Mesendoderm (in vitro differentiated cells): ENCODE results near the gene TBC1D7.
A peak's percentile ranks its signal among the peaks of the same experiment; 100 is the strongest.

ENCODE experiments used
- DNase-seq: peaks from one replicate; pipeline ENCODE4 v3.0.0; 2013
- H2AK5ac ChIP-seq: 2 replicates; pipeline ENCODE4 v1.6.1; 2013; ENCODE audit warnings: low read length, inconsistent platforms
- H2BK120ac ChIP-seq: 2 replicates; pipeline ENCODE4 v1.6.1; 2013; ENCODE audit warnings: low read depth, mild to moderate bottlenecking, low read length, moderate library complexity, mixed read lengths
- H2BK15ac ChIP-seq: replicated peaks from 2 replicates; pipeline ENCODE4 v1.6.1; 2013; ENCODE audit warnings: low read depth, mild to moderate bottlenecking, moderate library complexity
- H2BK5ac ChIP-seq: 2 replicates; pipeline ENCODE4 v1.6.1; 2013; ENCODE audit warnings: low read length, inconsistent platforms
- H3K18ac ChIP-seq: 2 replicates; pipeline ENCODE4 v1.6.1; 2013; ENCODE audit warnings: mild to moderate bottlenecking, low read length, mixed read lengths
- H3K23ac ChIP-seq: one replicate; pipeline ENCODE4 v1.6.1; 2013; ENCODE audit warnings: low read length
- H3K27ac ChIP-seq: 2 replicates; pipeline ENCODE4 v1.5.1; 2013; ENCODE audit warnings: low read depth, mild to moderate bottlenecking, inconsistent platforms, low read length, moderate library complexity
- H3K27me3 ChIP-seq: 2 replicates; pipeline ENCODE4 v1.6.1; 2013; ENCODE audit warnings: low read length, control low read depth, mild to moderate bottlenecking, inconsistent platforms; ENCODE audit not compliant: insufficient read depth, poor library complexity
- H3K36me3 ChIP-seq: 2 replicates; pipeline ENCODE4 v1.6.1; 2013; ENCODE audit warnings: low read length, inconsistent platforms; ENCODE audit not compliant: control insufficient read depth, insufficient read depth
- H3K4ac ChIP-seq: one replicate; pipeline ENCODE4 v1.6.1; 2013; ENCODE audit warnings: low read depth, mild to moderate bottlenecking, low read length, moderate library complexity
- H3K4me1 ChIP-seq: 2 replicates; pipeline ENCODE4 v1.6.1; 2013; ENCODE audit warnings: low read depth, low read length, inconsistent platforms; ENCODE audit not compliant: control insufficient read depth
- H3K4me2 ChIP-seq: 2 replicates; pipeline ENCODE4 v1.6.1; 2013; ENCODE audit warnings: low read length
- H3K4me3 ChIP-seq: 2 replicates; pipeline ENCODE4 v1.5.1; 2013; ENCODE audit warnings: mild to moderate bottlenecking, low read length
- H3K56ac ChIP-seq: one replicate; pipeline ENCODE4 v1.6.1; 2013; ENCODE audit warnings: low read length
- H3K79me1 ChIP-seq: 2 replicates; pipeline ENCODE4 v1.6.1; 2013; ENCODE audit warnings: low read length, inconsistent platforms
- H3K79me2 ChIP-seq: 2 replicates; pipeline ENCODE4 v1.6.1; 2013; ENCODE audit warnings: mild to moderate bottlenecking, low read length; ENCODE audit not compliant: control insufficient read depth, insufficient read depth
- H3K9ac ChIP-seq: 2 replicates; pipeline ENCODE4 v1.6.1; 2013; ENCODE audit warnings: low read length, inconsistent platforms
- H4K5ac ChIP-seq: one replicate; pipeline ENCODE4 v1.6.1; 2013; ENCODE audit warnings: low read length
- H4K8ac ChIP-seq: one replicate; pipeline ENCODE4 v1.6.1; 2013; ENCODE audit warnings: low read depth, mild to moderate bottlenecking, control low read depth, low read length, moderate library complexity
- WGBS: extraction: QIAGEN DNeasy Blood & Tissue Kit; methylation state at CpG from one replicate; pipeline ENCODE4 v1.1.7; 2013; ENCODE audit warnings: low lambda C conversion rate, missing lambda C conversion rate; ENCODE audit not compliant: insufficient coverage; ENCODE audit errors: extremely low coverage; 5-methylcytosine and 5-hydroxymethylcytosine counted together

Gene TBC1D7

DNA sequence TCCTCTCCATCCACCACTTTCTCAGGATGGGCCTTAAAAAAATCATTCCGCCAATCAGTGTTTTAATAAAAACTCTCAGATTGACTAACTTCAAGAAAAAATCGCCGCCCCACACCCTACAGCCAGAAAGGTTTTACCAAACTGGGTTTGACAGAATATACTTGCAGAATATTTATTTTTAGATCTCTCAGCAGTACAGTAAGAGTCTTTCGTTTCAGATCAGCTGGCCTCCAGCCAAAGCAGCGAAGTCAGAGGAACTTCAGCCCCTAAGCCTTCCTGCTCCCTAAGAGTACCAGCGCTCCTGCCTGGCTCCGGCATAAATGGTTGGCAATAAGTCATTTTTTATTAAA, 24.7 kb downstream of the TBC1D7 start:
- Histone ChIP-seq H3K56ac (no peak overlapping the region), H2AK5ac (no peak overlapping the region), H3K4me3 (no peak overlapping the region), H3K4me2 (no peak overlapping the region), H3K23ac (no peak overlapping the region), H2BK5ac (no peak overlapping the region), H3K4me1 (no peaks in the 10 kb centered on the region), H3K9ac (no peak overlapping the region), H3K4ac (no peak overlapping the region), H2BK15ac (no peak overlapping the region), H4K5ac (no peak overlapping the region), H3K18ac (no peak overlapping the region), H3K27ac (no peak overlapping the region), H3K27me3 (no peaks in the 10 kb centered on the region), H4K8ac (no peak overlapping the region), H3K36me3 (peaks cover 10% of the 10 kb centered on the region), H3K79me1 (no peaks in the 10 kb centered on the region), H3K79me2 (no peaks in the 10 kb centered on the region), H2BK120ac (no peak overlapping the region)
- no CpG with 5 or more reads among the region's 7 CpGs for WGBS
- DNase-seq: no peak

- no peak overlapping the region for H4K8ac ChIP-seq
- H3K4me3 ChIP-seq: no peak overlapping the region
- no peaks in the 10 kb centered on the region for H3K79me2 ChIP-seq
- H2BK5ac ChIP-seq: no peak overlapping the region
- no peak overlapping the region for H3K27ac ChIP-seq
- H3K9ac ChIP-seq: no peak overlapping the region
- H3K36me3 ChIP-seq: peaks cover 10% of the 10 kb centered on the region
- no peak overlapping the region for H2BK120ac ChIP-seq
- H3K79me1 ChIP-seq: no peaks in the 10 kb centered on the region
- H3K18ac ChIP-seq: no peak overlapping the region
- no peak overlapping the region for H2BK15ac ChIP-seq
- no peak overlapping the region for H2AK5ac ChIP-seq
- H3K27me3 ChIP-seq: no peaks in the 10 kb centered on the region
- no CpG with 5 or more reads among the region's 17 CpGs for WGBS
- H4K5ac ChIP-seq: no peak overlapping the region
- peak; percentile 40 for DNase-seq
- H3K4me2 ChIP-seq: no peak overlapping the region
- H3K56ac ChIP-seq: no peak overlapping the region
- H3K4ac ChIP-seq: no peak overlapping the region
- H3K23ac ChIP-seq: no peak overlapping the region
- no peaks in the 10 kb centered on the region for H3K4me1 ChIP-seq
Measured at GRCh38 chr6:13302751-13303667, 25.3 kb downstream of the TBC1D7 start.

- H3K4me1 ChIP-seq: no peaks in the 10 kb centered on the region
- no peak overlapping the region for H2BK120ac ChIP-seq
- no peak overlapping the region for H2BK5ac ChIP-seq
- peaks cover 7% of the 10 kb centered on the region for H3K36me3 ChIP-seq
- H4K5ac ChIP-seq: no peak overlapping the region
- no peaks in the 10 kb centered on the region for H3K27me3 ChIP-seq
- no peaks in the 10 kb centered on the region for H3K79me2 ChIP-seq
- no CpG with 5 or more reads among the region's 7 CpGs for WGBS
- H4K8ac ChIP-seq: no peak overlapping the region
- no peak overlapping the region for H3K18ac ChIP-seq
- DNase-seq: no peak
- H3K56ac ChIP-seq: no peak overlapping the region
- no peak overlapping the region for H3K27ac ChIP-seq
- H3K4me3 ChIP-seq: no peak overlapping the region
- no peak overlapping the region for H2BK15ac ChIP-seq
- H3K4ac ChIP-seq: no peak overlapping the region
- H3K9ac ChIP-seq: no peak overlapping the region
- H3K23ac ChIP-seq: no peak overlapping the region
- no peak overlapping the region for H2AK5ac ChIP-seq
- no peak overlapping the region for H3K4me2 ChIP-seq
- no peaks in the 10 kb centered on the region for H3K79me1 ChIP-seq
Measured at GRCh38 chr6:13302291-13302690, 26.0 kb downstream of the TBC1D7 start.

GRCh38 chr6:13300643-13301590, 27.4 kb downstream of the TBC1D7 start:
- H3K18ac ChIP-seq: no peak overlapping the region
- H3K4me2 ChIP-seq: no peak overlapping the region
- H3K9ac ChIP-seq: no peak overlapping the region
- H4K5ac ChIP-seq: no peak overlapping the region
- no peak overlapping the region for H3K23ac ChIP-seq
- no peaks in the 10 kb centered on the region for H3K79me2 ChIP-seq
- no CpG with 5 or more reads among the region's 9 CpGs for WGBS
- H3K79me1 ChIP-seq: no peaks in the 10 kb centered on the region
- no peak overlapping the region for H3K4ac ChIP-seq
- DNase-seq: peak; percentile 44
- no peak overlapping the region for H2AK5ac ChIP-seq
- no peaks in the 10 kb centered on the region for H3K4me1 ChIP-seq
- no peaks in the 10 kb centered on the region for H3K27me3 ChIP-seq
- peaks cover 7% of the 10 kb centered on the region for H3K36me3 ChIP-seq
- no peak overlapping the region for H3K4me3 ChIP-seq
- H4K8ac ChIP-seq: no peak overlapping the region
- no peak overlapping the region for H2BK120ac ChIP-seq
- no peak overlapping the region for H2BK5ac ChIP-seq
- H3K27ac ChIP-seq: no peak overlapping the region
- no peak overlapping the region for H2BK15ac ChIP-seq
- no peak overlapping the region for H3K56ac ChIP-seq

- Histone ChIP-seq H3K9ac (no peak overlapping the region), H2BK120ac (no peak overlapping the region), H3K4me3 (no peak overlapping the region), H3K27me3 (no peaks in the 10 kb centered on the region), H3K79me1 (no peaks in the 10 kb centered on the region), H3K36me3 (peaks cover 5% of the 10 kb centered on the region), H3K4me2 (no peak overlapping the region), H2AK5ac (no peak overlapping the region), H4K5ac (no peak overlapping the region), H3K4ac (no peak overlapping the region), H4K8ac (no peak overlapping the region), H3K56ac (no peak overlapping the region), H3K23ac (no peak overlapping the region), H3K4me1 (no peaks in the 10 kb centered on the region), H2BK15ac (no peak overlapping the region), H3K79me2 (no peaks in the 10 kb centered on the region), H2BK5ac (no peak overlapping the region), H3K18ac (no peak overlapping the region), H3K27ac (no peak overlapping the region)
- no peak for DNase-seq
- WGBS: no CpG with 5 or more reads among the region's 6 CpGs
Measured at GRCh38 chr6:13299918-13300317, 28.4 kb downstream of the TBC1D7 start.
